DOHH2 (cell line): ENCODE data around the gene SEC23IP.

ENCODE experiments used
- CTCF ChIP-seq: fragments of 200-600 bp; sonication (generic); IDR thresholded peaks from one replicate; pipeline ENCODE4 v1.5.1; 2014; ENCODE audit warnings: antibody characterized with exemption, mild to moderate bottlenecking, low read depth, low read length; ENCODE audit not compliant: poor library complexity, severe bottlenecking
- EZH2phosphoT487 ChIP-seq: fragments of 200-600 bp; sonication (generic); IDR thresholded peaks from 2 replicates; pipeline ENCODE4 v1.6.1; 2017; ENCODE audit warnings: borderline replicate concordance, mild to moderate bottlenecking, antibody characterized with exemption, low read length, moderate library complexity, mixed read lengths

- no peak for TF ChIP-seq CTCF
- TF ChIP-seq EZH2phosphoT487: no peak
Measured at GRCh38 chr10:119919271-119919670, 26.7 kb downstream of the SEC23IP start.
